Prostate gland (tissue), 2 donors: ENCODE results near the gene RASGRF2. TPM values are rescaled to one million over a fixed set of nuclear protein-coding genes. Genes with fewer than 3 reads are reported as not detected.

ENCODE experiments used
- DNase-seq: peaks from one replicate; pipeline ENCODE4 v3.0.0-alpha.2; 2019; ENCODE audit warnings: low spot score
- H3K27ac ChIP-seq, 2 donors: fragments of 200-600 bp; sonication (generic); 2 replicates each; pipeline ENCODE4 v1.5.1; 2017 to 2019
- H3K27me3 ChIP-seq: fragments of 200-600 bp; sonication (generic); replicated peaks from 2 replicates; pipeline ENCODE4 v1.5.1; 2019; ENCODE audit not compliant: insufficient read depth
- H3K36me3 ChIP-seq, 2 donors: fragments of 200-600 bp; sonication (generic); 1 replicate in 1 of 2; 2 replicates in 1 of 2; pipeline versions ENCODE4 v1.5.1 to v1.8.1; 2017 to 2019
- H3K4me1 ChIP-seq: fragments of 200-600 bp; sonication (generic); replicated peaks from 2 replicates; pipeline ENCODE4 v1.5.1; 2019
- H3K4me3 ChIP-seq, 2 donors: fragments of 200-600 bp; sonication (generic); 2 replicates each; pipeline ENCODE4 v1.5.1; 2017 to 2019
- H3K9me3 ChIP-seq: fragments of 200-600 bp; sonication (generic); 2 replicates; pipeline ENCODE4 v1.5.1; 2017
- CTCF ChIP-seq, 4 experiments: fragments of 200-600 bp in 2 of 4; fragments of 450-650 bp in 2 of 4; sonication (generic) in 2 of 4; IDR thresholded peaks; 1 replicate in 3 of 4; 2 replicates in 1 of 4; pipeline ENCODE4 v1.5.1; 2016 to 2019; ENCODE audit warnings: antibody characterized with exemption in 4 of 4, mild to moderate bottlenecking in 2 of 4, moderate library complexity in 2 of 4
- POLR2A ChIP-seq: fragments of 450-650 bp; IDR thresholded peaks from one replicate; pipeline ENCODE4 v1.6.1; 2016; ENCODE audit warnings: antibody characterized with exemption, mild to moderate bottlenecking
- POLR2AphosphoS5 ChIP-seq: sonication (generic); formaldehyde crosslinking; IDR thresholded peaks from one replicate; pipeline ENCODE4 v1.6.1; 2017; ENCODE audit warnings: antibody characterized with exemption
- WGBS: methylation state at CpG from one replicate; pipeline ENCODE4 v1.1.5; 2018; 5-methylcytosine and 5-hydroxymethylcytosine counted together
- intact Hi-C: fragments of 100-400 bp; cut with DNase I; formaldehyde crosslinking; loops from one replicate; pipeline ENCODE4 v1.14.2; 2022
- total RNA-seq, 2 donors: library from RNA; depleted of rRNA; stranded (reverse); fragments of >200 nt; gene quantifications; one replicate each; pipeline ENCODE4 v1.1.0, GENCODE V29; 2016

The RASGRF2 gene
- total RNA-seq, 2 donors from 2014 or later, result 3.0 to 7.6 TPM

- no peak overlapping the region for H3K4me3 ChIP-seq
- WGBS, result 81% methylated on average over 5 of the region's 5 CpGs
- H3K36me3 ChIP-seq, result no peaks in the 10 kb centered on the region
- no peaks in the 10 kb centered on the region for H3K9me3 ChIP-seq
- no peak overlapping the region for H3K27ac ChIP-seq
- no peaks in the 10 kb centered on the region for H3K4me1 ChIP-seq
- TF ChIP-seq CTCF (IDR thresholded peaks at IDR 0.05), result no peak
- TF ChIP-seq POLR2A, result no peak
- no peak for TF ChIP-seq POLR2AphosphoS5
- no peak for DNase-seq
- intact Hi-C loops, result no loop called here
- no peaks in the 10 kb centered on the region for H3K27me3 ChIP-seq
Observed at GRCh38 chr5:81207009-81207408, 246.8 kb downstream of the RASGRF2 start.

GRCh38 chr5:81208904-81209303 is 248.7 kb downstream of the RASGRF2 start:
- WGBS, result 83% methylated on average over 4 of the region's 4 CpGs
- no peak for TF ChIP-seq POLR2AphosphoS5
- no peak for TF ChIP-seq CTCF (IDR thresholded peaks at IDR 0.05)
- no peak for TF ChIP-seq POLR2A
- H3K4me3 ChIP-seq, result no peak overlapping the region
- no peaks in the 10 kb centered on the region for H3K4me1 ChIP-seq
- no peaks in the 10 kb centered on the region for H3K36me3 ChIP-seq
- DNase-seq, result no peak
- intact Hi-C loops, result no loop called here
- no peak overlapping the region for H3K27ac ChIP-seq
- no peaks in the 10 kb centered on the region for H3K9me3 ChIP-seq
- no peaks in the 10 kb centered on the region for H3K27me3 ChIP-seq

- no peaks in the 10 kb centered on the region for H3K4me1 ChIP-seq
- no peak overlapping the region for H3K27ac ChIP-seq
- no peak for DNase-seq
- H3K27me3 ChIP-seq, result no peaks in the 10 kb centered on the region
- intact Hi-C loops, result no loop called here
- TF ChIP-seq POLR2AphosphoS5 (no peak), CTCF (IDR thresholded peaks at IDR 0.05) (no peak)
- no peaks in the 10 kb centered on the region for H3K36me3 ChIP-seq
- WGBS, result 95% methylated on average over 5 of the region's 5 CpGs
- H3K9me3 ChIP-seq, result no peaks in the 10 kb centered on the region
- no peak overlapping the region for H3K4me3 ChIP-seq
Observed at GRCh38 chr5:81209386-81209785, 249.2 kb downstream of the RASGRF2 start.

- intact Hi-C loops, result no loop called here
- WGBS, result 92% methylated on average over 11 of the region's 11 CpGs
- H3K27ac ChIP-seq, result no peak overlapping the region
- no peaks in the 10 kb centered on the region for H3K9me3 ChIP-seq
- no peak overlapping the region for H3K4me3 ChIP-seq
- DNase-seq, result no peak
- no peaks in the 10 kb centered on the region for H3K4me1 ChIP-seq
- no peaks in the 10 kb centered on the region for H3K36me3 ChIP-seq
- TF ChIP-seq POLR2A, result no peak
- no peak for TF ChIP-seq CTCF (IDR thresholded peaks at IDR 0.05)
- no peak for TF ChIP-seq POLR2AphosphoS5
- H3K27me3 ChIP-seq, result no peaks in the 10 kb centered on the region
Observed at GRCh38 chr5:81209869-81210493, 249.8 kb downstream of the RASGRF2 start.

- WGBS, result 85% methylated on average over 11 of the region's 11 CpGs
- no peaks in the 10 kb centered on the region for H3K4me1 ChIP-seq
- no peak for TF ChIP-seq POLR2AphosphoS5
- no peak for TF ChIP-seq POLR2A
- TF ChIP-seq CTCF (IDR thresholded peaks at IDR 0.05), result no peak
- H3K27me3 ChIP-seq, result no peaks in the 10 kb centered on the region
- H3K4me3 ChIP-seq, result no peak overlapping the region
- H3K27ac ChIP-seq, result no peak overlapping the region
- no peaks in the 10 kb centered on the region for H3K36me3 ChIP-seq
- H3K9me3 ChIP-seq, result no peaks in the 10 kb centered on the region
- no peak for DNase-seq
- intact Hi-C loops, result no loop called here
Observed at GRCh38 chr5:81212211-81212751, 252.1 kb downstream of the RASGRF2 start.
